GM12801 (cell line): ENCODE measurements around the gene SHANK3.

Source experiments
- TF ChIP-seq, protein P1 (sequence below): IDR thresholded peaks from one replicate; pipeline ENCODE4 v1.5.1; 2011; ENCODE audit warnings: control low read depth; ENCODE audit not compliant: insufficient read length; ENCODE audit errors: extremely low read depth

SHANK3 gene

DNA sequence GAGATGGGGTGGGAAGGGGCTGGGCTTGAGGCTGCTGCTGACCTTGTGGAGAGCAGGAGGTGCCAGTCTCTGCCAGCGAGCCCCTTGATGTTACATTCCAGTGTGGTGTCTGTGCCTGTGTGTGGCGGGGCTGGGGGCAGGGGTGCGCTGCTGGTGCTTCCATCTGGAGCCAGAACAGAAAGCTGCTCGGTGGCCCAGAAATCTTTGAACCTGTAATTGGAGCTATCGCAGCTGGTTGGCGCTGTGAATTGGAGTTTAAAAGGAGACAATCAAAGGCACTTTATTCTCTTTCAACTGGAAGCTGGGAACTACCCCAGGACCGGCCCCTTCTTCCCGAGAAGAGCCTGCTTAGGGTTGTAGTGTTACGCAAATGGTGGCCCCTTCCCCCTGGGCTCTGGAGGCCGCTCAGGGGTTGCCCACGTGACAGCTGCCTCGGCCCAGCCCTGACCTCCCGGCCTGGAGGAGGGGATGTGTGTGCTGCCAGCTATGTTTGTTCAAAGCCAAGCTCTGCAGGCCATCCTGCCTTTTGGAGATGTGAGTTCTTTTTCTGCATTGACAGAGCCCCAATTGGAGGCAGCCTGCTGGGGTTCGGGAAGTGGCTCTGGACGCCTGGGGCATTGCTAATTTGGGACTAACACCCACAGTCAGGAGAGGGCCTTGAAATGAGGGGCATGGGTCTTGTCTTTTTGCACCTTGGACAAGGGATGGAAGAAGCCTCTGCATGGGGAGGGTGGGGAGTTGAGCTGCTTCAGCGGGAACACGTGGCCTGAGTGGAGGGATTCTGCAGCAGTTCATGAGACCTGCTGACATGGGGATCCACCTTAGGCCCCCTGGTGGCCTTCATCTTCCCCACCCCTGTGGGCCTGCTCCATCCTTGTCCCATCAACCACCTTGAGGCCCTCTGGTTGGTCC is 30.7 kb upstream of the SHANK3 start:
- TF ChIP-seq, protein P1, sequence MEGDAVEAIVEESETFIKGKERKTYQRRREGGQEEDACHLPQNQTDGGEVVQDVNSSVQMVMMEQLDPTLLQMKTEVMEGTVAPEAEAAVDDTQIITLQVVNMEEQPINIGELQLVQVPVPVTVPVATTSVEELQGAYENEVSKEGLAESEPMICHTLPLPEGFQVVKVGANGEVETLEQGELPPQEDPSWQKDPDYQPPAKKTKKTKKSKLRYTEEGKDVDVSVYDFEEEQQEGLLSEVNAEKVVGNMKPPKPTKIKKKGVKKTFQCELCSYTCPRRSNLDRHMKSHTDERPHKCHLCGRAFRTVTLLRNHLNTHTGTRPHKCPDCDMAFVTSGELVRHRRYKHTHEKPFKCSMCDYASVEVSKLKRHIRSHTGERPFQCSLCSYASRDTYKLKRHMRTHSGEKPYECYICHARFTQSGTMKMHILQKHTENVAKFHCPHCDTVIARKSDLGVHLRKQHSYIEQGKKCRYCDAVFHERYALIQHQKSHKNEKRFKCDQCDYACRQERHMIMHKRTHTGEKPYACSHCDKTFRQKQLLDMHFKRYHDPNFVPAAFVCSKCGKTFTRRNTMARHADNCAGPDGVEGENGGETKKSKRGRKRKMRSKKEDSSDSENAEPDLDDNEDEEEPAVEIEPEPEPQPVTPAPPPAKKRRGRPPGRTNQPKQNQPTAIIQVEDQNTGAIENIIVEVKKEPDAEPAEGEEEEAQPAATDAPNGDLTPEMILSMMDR, result no peak

DNA sequence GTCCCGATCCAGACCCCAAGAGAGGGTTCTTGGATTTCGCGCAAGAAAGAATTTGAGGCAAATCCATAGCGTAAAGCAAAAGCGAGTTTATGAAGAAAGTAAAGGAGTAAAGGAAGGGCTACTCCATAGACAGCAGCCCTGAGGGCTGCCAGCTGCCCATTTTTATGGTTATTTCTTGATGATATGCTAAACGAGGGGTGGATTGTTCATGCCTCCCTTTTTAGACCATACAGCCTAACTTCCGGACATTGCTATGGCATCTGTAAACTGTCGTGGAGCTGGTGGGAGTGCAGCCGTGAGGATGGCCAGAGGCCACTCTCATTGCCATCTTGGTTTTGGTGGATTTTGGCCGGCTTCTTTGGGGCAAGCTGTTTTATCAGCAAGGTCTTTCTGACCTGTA is 19.4 kb upstream of the SHANK3 start:
- TF ChIP-seq, protein P1, result no peak

DNA sequence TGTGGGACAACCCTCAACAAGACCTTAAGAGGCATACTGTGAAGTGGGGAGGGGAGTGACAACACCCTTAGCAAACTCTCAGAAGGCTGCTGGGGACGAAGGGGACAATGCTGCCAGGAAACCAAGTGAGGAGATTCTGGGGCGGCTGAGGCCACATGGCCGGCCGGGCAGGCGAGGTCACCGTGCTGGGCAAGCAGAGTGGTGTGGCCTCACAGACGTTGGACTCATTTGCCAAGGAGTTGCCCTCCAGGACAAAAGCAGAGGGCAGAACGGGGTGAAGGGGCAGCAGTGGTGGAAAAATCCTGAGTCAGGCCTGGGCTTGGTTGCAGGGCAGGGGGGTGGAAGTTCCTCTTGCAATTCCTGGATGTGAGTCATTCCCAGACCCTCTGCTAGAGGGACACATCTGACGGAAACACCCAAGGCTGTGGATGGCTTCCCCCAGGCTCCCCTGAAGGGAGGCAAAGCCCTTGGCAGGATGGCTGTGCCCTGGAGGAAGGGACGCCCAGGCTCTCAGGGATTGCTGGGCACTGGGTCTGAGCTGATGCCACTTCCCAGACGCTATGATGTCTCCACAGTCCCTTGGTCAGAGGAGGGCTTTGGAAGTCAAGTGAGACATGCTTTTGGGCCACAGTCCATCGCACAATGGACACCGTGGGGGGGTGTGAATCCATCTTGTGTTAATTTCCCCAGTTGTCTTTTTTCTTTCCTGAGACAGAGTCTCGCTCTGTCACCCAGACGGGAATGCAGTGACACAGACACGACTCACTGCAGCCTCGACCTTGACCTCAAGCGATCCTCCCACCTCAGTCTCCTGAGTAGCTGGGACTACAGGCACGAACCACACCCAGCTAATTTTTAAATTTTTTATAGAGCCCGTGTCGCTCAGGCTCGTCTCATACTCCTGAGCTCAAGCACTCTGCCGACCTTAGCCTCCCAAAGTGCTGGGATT is 16.2 kb upstream of the SHANK3 start:
- TF ChIP-seq, protein P1, result no peak

DNA sequence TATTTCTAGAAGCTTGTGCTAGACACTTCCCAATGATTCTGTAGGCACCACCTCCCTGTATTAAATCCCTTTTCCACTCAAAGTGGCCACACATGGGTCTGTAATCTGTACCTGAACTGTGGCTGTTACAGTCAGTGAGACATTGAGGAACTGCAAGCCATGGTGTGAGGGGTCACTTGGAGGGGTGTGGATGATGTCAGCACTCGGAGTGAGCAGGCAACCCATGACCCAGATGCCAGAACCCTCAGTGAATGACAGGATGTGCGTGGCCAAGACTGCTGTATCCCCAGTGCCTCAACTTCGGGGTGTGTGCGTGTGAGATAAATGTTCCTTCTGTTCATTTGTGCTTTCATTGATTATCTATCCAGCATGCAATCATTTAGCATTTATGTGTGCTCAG is 14.7 kb upstream of the SHANK3 start:
- TF ChIP-seq, protein P1, result no peak

DNA sequence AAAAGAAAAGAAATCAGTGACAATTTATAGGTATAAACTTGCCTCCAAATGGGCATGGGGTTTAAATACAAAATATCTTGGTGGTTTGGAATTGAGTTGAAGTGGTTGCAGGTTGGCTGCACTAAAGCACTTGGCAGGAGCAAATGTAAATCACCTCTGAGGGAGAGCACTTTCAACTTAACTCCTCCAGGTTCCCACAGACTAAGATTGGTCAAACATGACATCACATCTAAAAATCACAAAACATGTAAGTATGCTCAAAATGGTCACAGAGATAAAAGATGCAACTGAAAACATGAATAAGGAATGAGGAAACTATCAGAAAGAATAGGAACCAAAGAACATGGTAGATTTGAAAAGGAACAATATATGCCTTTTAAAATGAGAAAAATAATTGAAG is 12.3 kb upstream of the SHANK3 start:
- TF ChIP-seq, protein P1, result no peak

DNA sequence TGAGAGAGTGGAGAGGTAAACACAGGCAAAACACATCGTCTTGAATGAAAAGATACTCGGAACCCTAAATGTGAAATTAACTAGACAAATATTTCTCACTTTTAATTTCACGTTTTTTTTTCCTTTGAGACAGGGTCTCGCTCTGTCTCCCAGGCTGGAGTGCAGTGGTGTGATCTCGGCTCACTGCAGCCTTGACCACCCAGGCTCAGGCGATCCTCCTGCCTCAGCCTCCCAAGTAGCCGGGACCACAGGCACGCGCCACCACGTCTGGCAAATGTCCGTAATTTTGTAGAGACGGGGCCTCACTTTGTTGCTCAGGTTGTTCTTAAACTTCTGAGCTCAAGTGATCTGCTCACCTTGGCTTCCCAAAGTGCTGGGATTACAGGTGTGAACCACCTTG is 7.4 kb upstream of the SHANK3 start:
- TF ChIP-seq, protein P1, result no peak

DNA sequence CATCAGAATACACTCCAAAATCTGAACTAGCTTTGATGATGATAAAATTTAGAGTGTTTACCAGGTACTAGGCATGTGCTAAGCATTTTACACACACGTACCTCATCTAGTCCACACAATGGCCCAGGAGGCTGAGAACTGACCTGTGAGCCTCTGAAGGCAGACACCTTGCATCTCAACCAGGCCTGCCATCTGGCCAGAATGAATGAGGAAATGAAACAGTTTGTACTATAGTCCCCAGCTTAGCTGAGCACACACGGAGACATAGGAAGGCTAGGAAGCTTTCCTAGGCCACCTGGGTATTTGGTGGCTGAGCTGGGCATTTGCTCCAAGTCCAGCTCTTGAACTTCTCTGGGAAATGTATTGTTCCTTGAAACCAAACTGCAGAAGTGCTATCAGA is 6.9 kb upstream of the SHANK3 start:
- TF ChIP-seq, protein P1, result no peak
